Measurements from ENCODE around the gene NETO1. TPM values are rescaled to one million over a fixed set of nuclear protein-coding genes. Genes with fewer than 3 reads are reported as not detected.

Gene NETO1
- total and polyA plus RNA-seq, 8 donors = 0.14 to 0.59 (median 0.36) TPM; not detected in 4

DNA sequence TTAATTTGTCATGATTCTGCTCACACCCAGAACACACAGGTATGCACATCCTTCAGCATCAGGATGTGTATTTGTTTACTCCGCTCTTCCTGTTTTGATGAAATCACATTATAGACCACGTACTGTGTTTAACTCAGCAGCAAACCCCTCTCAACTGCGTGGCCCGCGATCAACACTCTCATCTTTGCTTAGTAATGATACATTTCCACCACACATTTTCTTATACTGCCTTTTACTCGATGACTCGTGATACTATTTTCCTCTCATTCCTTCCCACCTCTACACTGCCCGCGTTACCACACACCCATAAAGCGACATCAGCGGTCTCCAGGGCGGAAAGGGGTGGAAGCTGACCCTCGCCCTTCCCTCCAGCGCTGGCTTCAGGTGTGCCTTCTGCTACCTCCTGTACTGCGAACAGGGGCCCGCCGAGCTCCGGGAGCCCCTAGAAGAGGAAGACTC lies 1.3 kb downstream of the NETO1 start:
- ATAC-seq (no peak), DNase-seq (peak in 1 of 4 donors; percentile 59)
- no peaks in the 10 kb centered on the region for H3K9me3 ChIP-seq
- no peak overlapping the region for H3K27ac ChIP-seq
- H3K4me1 ChIP-seq = peaks cover 0 to 12% of the 10 kb centered on the region in 2 donors
- no peak overlapping the region for H3K4me3 ChIP-seq
- no peaks in the 10 kb centered on the region for H3K36me3 ChIP-seq
- intact Hi-C loops (cut with DNase I) = no loop called here
- TF ChIP-seq, protein P1, sequence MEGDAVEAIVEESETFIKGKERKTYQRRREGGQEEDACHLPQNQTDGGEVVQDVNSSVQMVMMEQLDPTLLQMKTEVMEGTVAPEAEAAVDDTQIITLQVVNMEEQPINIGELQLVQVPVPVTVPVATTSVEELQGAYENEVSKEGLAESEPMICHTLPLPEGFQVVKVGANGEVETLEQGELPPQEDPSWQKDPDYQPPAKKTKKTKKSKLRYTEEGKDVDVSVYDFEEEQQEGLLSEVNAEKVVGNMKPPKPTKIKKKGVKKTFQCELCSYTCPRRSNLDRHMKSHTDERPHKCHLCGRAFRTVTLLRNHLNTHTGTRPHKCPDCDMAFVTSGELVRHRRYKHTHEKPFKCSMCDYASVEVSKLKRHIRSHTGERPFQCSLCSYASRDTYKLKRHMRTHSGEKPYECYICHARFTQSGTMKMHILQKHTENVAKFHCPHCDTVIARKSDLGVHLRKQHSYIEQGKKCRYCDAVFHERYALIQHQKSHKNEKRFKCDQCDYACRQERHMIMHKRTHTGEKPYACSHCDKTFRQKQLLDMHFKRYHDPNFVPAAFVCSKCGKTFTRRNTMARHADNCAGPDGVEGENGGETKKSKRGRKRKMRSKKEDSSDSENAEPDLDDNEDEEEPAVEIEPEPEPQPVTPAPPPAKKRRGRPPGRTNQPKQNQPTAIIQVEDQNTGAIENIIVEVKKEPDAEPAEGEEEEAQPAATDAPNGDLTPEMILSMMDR (IDR thresholded peaks at IDR 0.05) = no peak
- peaks cover 37 to 63% of the 10 kb centered on the region in 2 donors for H3K27me3 ChIP-seq

DNA sequence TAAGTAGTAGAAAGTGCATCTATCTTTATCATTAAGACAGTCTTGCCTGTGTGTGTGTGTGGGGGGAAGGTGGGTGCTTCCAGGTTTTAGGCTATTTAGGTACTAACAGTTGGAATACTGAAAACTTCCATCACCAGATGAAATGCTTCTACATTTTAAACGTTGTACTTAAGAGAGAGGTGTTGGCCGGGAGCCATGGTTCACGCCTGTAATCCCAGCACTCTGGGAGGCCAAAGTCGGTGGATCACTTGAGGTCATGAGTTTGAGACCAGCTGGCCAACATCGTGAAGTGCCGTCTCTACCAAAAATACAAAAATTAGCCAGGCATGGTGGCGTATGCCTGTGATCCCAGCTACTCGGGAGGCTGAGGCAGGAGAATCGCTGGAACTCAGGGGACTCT lies 4.0 kb downstream of the NETO1 start:
- H3K27me3 ChIP-seq = peaks cover 30 to 38% of the 10 kb centered on the region in 2 donors
- no peaks in the 10 kb centered on the region for H3K9me3 ChIP-seq
- intact Hi-C loops (cut with DNase I) = no loop called here
- H3K4me3 ChIP-seq = no peak overlapping the region
- DNase-seq (no peak), ATAC-seq (no peak)
- peaks cover 0 to 9% of the 10 kb centered on the region in 2 donors for H3K4me1 ChIP-seq
- no peaks in the 10 kb centered on the region for H3K36me3 ChIP-seq
- TF ChIP-seq, protein P1 (IDR thresholded peaks at IDR 0.05) = no peak
- H3K27ac ChIP-seq = no peak overlapping the region

DNA sequence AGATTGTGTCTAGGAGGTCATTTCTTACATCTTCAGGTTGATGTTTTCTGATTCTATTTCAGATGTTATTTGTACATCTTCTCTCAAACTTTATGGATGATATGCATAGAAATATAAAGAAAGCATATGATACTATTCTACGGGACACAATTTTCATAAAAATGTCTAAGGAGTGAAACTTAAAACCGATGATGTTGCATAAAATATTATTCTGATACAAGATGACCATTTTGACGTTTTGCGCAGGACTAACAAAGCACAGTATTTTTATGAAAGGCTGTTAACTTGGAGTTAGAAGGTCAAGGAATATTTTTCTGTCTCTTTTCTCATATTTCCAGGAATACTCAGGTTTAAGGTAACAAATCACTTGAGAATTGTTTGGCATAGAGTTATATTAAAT lies 8.7 kb downstream of the NETO1 start:
- no peaks in the 10 kb centered on the region for H3K27me3 ChIP-seq
- intact Hi-C loops (cut with DNase I) = no loop called here

DNA sequence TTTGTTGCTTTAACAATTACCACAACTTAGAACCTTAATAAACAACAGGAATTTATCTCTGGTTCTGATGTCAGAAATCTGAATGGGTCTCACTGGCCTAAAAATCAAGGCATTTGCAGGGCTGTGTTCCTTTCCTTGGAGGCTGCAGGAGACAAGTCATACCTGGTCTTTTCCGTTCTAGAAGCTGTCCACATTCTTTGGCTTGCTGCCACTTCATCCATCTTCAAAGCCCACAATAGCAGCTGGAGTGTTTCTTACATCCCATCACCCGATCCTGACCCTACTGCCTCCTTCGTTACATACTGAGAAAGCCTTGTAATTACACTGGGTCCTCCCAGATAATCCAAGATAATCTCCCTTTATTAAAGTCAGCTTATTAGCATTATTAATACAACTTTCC lies 18.1 kb downstream of the NETO1 start:
- Histone ChIP-seq H3K36me3 (no peaks in the 10 kb centered on the region), H3K27ac (no peak overlapping the region), H3K9me3 (no peaks in the 10 kb centered on the region), H3K4me3 (no peak overlapping the region), H3K27me3 (no peaks in the 10 kb centered on the region), H3K4me1 (no peaks in the 10 kb centered on the region)
- intact Hi-C loops (cut with DNase I) = no loop called here
- ATAC-seq (no peak), DNase-seq (no peak)
- TF ChIP-seq, protein P1 (IDR thresholded peaks at IDR 0.05) = no peak

More for the DNA sequence above, 8.7 kb downstream of the NETO1 start:
- H3K4me1 ChIP-seq = no peaks in the 10 kb centered on the region
- no peak for DNase-seq
- H3K27ac ChIP-seq = no peak overlapping the region
- H3K36me3 ChIP-seq = no peaks in the 10 kb centered on the region
- TF ChIP-seq, protein P1 (IDR thresholded peaks at IDR 0.05) = no peak
- H3K4me3 ChIP-seq = no peak overlapping the region
- H3K9me3 ChIP-seq = peaks cover 0 to 2% of the 10 kb centered on the region in 2 donors
- ATAC-seq = no peak

DNA sequence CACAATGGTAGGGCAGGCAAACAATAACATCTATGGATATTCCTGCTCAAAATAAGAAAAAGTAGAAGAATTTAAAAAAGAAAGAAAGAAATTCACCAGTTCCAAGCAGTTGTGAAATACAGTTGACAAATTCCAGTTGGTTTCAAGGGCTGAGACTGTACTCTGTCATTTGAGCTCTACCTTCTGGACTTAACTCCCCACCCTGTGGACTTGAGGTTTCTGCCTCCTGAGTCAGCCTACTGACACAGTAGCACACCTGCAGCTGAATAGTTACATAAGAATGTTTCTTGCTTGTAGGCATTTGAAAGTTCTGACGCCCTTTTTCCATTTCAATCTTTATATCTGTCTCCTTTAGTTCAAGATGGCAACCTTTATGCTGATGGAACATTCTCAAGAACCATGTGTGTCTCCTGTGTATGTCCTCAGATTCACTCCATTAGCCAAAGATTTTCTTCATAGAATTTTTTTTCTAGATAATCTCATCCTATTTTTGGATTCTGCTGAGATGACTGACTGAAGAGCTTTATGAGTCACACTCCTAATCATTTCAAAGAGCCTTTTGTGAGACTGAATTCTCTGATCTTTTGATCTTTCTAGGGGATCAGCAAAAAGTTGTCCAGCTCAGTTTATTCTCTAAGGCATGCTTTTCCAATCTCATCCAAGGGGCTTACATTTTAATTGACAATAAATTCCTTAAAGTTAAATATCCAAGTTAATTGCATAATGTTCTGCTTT lies 19.1 kb downstream of the NETO1 start:
- TF ChIP-seq, protein P1 (IDR thresholded peaks at IDR 0.05) = no peak
- H3K4me1 ChIP-seq = no peaks in the 10 kb centered on the region
- no peaks in the 10 kb centered on the region for H3K36me3 ChIP-seq
- H3K4me3 ChIP-seq = no peak overlapping the region
- intact Hi-C loops (cut with DNase I) = no loop called here
- H3K27ac ChIP-seq = no peak overlapping the region
- ATAC-seq (no peak), DNase-seq (no peak)
- no peaks in the 10 kb centered on the region for H3K27me3 ChIP-seq
- no peaks in the 10 kb centered on the region for H3K9me3 ChIP-seq

All from left lung (tissue), 10 donors.